H1 (cell line): ENCODE results near the gene ELOF1. TPM values are rescaled to one million over a fixed set of nuclear protein-coding genes. Genes with fewer than 3 reads are reported as not detected.

Experiments
- CTCF ChIA-PET: fragments of 300-600 bp; sonication (Branson Sonifier 250); formaldehyde crosslinking; loops from one replicate; lab custom pipeline; 2021; ENCODE audit not compliant: partially characterized antibody; lab: Charles Lee
- POLR2A ChIA-PET: fragments of 300-600 bp; sonication (Branson Sonifier 250); formaldehyde crosslinking; loops from one replicate; lab custom pipeline; 2021; ENCODE audit warnings: inconsistent platforms; ENCODE audit not compliant: partially characterized antibody; lab: Charles Lee
- DNase-seq, 2 experiments: peaks; one replicate each; pipeline versions ENCODE4 v3.0.0 to v3.0.0-alpha.2; 2010 to 2022; ENCODE audit warnings: low spot score in 2 of 2, low read depth in 1 of 2, mixed read lengths in 1 of 2
- FAIRE-seq: peaks from 2 replicates; lab custom pipeline; 2011; peaks lifted over from hg19 to GRCh38; lab: Jason Lieb, UNC
- H2AFZ ChIP-seq: 2 replicates; pipeline ENCODE4 v1.8.1; 2012; ENCODE audit warnings: low read length, inconsistent platforms
- H2AK5ac ChIP-seq: 2 replicates; pipeline ENCODE4 v1.6.1; 2013; ENCODE audit warnings: low read depth, low read length
- H2BK120ac ChIP-seq: replicated peaks from 2 replicates; pipeline ENCODE3; 2013; ENCODE audit warnings: low read depth, low read length, inconsistent platforms
- H2BK12ac ChIP-seq: 2 replicates; pipeline ENCODE4 v1.6.1; 2013; ENCODE audit warnings: low read depth, low read length
- H2BK15ac ChIP-seq: 2 replicates; pipeline ENCODE4 v1.6.1; 2013; ENCODE audit warnings: low read length
- H2BK20ac ChIP-seq: 2 replicates; pipeline ENCODE4 v1.6.1; 2013; ENCODE audit warnings: low read length
- H2BK5ac ChIP-seq: 2 replicates; pipeline ENCODE4 v1.6.1; 2013; ENCODE audit warnings: low read depth, low read length
- H3K14ac ChIP-seq: 2 replicates; pipeline ENCODE4 v1.6.1; 2013; ENCODE audit warnings: inconsistent platforms; ENCODE audit not compliant: insufficient read length
- H3K18ac ChIP-seq: 2 replicates; pipeline ENCODE4 v1.6.1; 2013; ENCODE audit warnings: low read length; ENCODE audit errors: extremely low read depth
- H3K23ac ChIP-seq: 2 replicates; pipeline ENCODE4 v1.6.1; 2013; ENCODE audit warnings: inconsistent platforms; ENCODE audit not compliant: insufficient read length
- H3K23me2 ChIP-seq: 2 replicates; pipeline ENCODE4 v1.6.1; 2013; ENCODE audit warnings: low read depth, low read length
- H3K27ac ChIP-seq: 2 replicates; pipeline ENCODE4 v1.6.1; 2011; ENCODE audit warnings: low read depth, low read length, inconsistent platforms
- H3K27me3 ChIP-seq, 4 experiments: replicated peaks in 1 of 4; 1 replicate in 1 of 4; 2 replicates in 3 of 4; pipeline versions ENCODE4 v1.6.1 to v1.8.1; 2011 to 2013; ENCODE audit warnings: low read length in 3 of 4, mild to moderate bottlenecking in 3 of 4, inconsistent platforms in 2 of 4, mixed read lengths in 2 of 4, moderate library complexity in 1 of 4; ENCODE audit not compliant: control insufficient read depth in 3 of 4, insufficient read depth in 3 of 4; ENCODE audit errors: extremely low read depth in 1 of 4
- H3K36me3 ChIP-seq, 4 experiments: 2 replicates each; pipeline versions ENCODE4 v1.6.1 to v1.8.1; 2011 to 2013; ENCODE audit warnings: mild to moderate bottlenecking in 4 of 4, low read length in 3 of 4, moderate library complexity in 2 of 4, control low read depth in 1 of 4, inconsistent platforms in 1 of 4; ENCODE audit not compliant: insufficient read depth in 4 of 4, control insufficient read depth in 2 of 4
- H3K4ac ChIP-seq: replicated peaks from 2 replicates; pipeline ENCODE3; 2013; ENCODE audit warnings: low read length, low read depth, mixed read lengths, inconsistent platforms; ENCODE audit not compliant: insufficient read length
- H3K4me1 ChIP-seq, 4 experiments: replicated peaks in 1 of 4; 1 replicate in 1 of 4; 2 replicates in 3 of 4; pipeline versions ENCODE4 v1.6.1 to v1.8.1; 2011 to 2013; ENCODE audit warnings: low read length in 3 of 4, inconsistent platforms in 2 of 4, mixed read lengths in 1 of 4; ENCODE audit not compliant: insufficient read depth in 4 of 4, control insufficient read depth in 3 of 4
- H3K4me2 ChIP-seq, 2 experiments: 2 replicates each; pipeline versions ENCODE4 v1.6.1 to v1.8.1; 2011 to 2013; ENCODE audit warnings: low read depth in 2 of 2, low read length in 2 of 2, control low read depth in 1 of 2, inconsistent platforms in 1 of 2, mild to moderate bottlenecking in 1 of 2; ENCODE audit not compliant: insufficient read depth in 1 of 2
- H3K4me3 ChIP-seq, 4 experiments: fragments of 200-600, 300-600 bp in 1 of 4; sonication (generic), shearing (Covaris generic), sonication (Bioruptor Twin) in 1 of 4; 2 replicates each; pipeline versions ENCODE4 v1.5.1 to v1.8.1; 2011 to 2016; ENCODE audit warnings: low read length in 4 of 4, low read depth in 3 of 4, control low read depth in 2 of 4, inconsistent platforms in 2 of 4, mild to moderate bottlenecking in 2 of 4, mixed read lengths in 1 of 4, moderate library complexity in 1 of 4; ENCODE audit not compliant: insufficient read depth in 2 of 4; ENCODE audit errors: extremely low read depth in 1 of 4
- H3K56ac ChIP-seq: replicated peaks from 2 replicates; pipeline ENCODE3; 2013; ENCODE audit warnings: low read depth, mild to moderate bottlenecking, mixed read lengths, low read length, inconsistent platforms; ENCODE audit not compliant: insufficient read length
- H3K79me1 ChIP-seq: 2 replicates; pipeline ENCODE4 v1.6.1; 2013; ENCODE audit warnings: low read depth, low read length, control low read depth
- H3K79me2 ChIP-seq, 2 experiments: 2 replicates each; pipeline versions ENCODE4 v1.6.1 to v1.8.1; 2012 to 2013; ENCODE audit warnings: low read length in 2 of 2, mild to moderate bottlenecking in 2 of 2, inconsistent platforms in 1 of 2; ENCODE audit not compliant: insufficient read depth in 2 of 2, control insufficient read depth in 1 of 2
- H3K9ac ChIP-seq, 4 experiments: replicated peaks in 1 of 4; 1 replicate in 1 of 4; 2 replicates in 3 of 4; pipeline versions ENCODE4 v1.6.1 to v1.8.1; 2011 to 2013; ENCODE audit warnings: low read depth in 3 of 4, low read length in 3 of 4, control low read depth in 2 of 4, mild to moderate bottlenecking in 2 of 4, moderate library complexity in 2 of 4, inconsistent platforms in 1 of 4; ENCODE audit errors: extremely low read depth in 1 of 4
- H3K9me3 ChIP-seq, 2 experiments: 2 replicates each; pipeline versions ENCODE4 v1.6.1 to v1.8.1; 2012 to 2013; ENCODE audit warnings: mild to moderate bottlenecking in 2 of 2, moderate library complexity in 2 of 2, control low read depth in 1 of 2, inconsistent platforms in 1 of 2, low read depth in 1 of 2, low read length in 1 of 2, mixed read lengths in 1 of 2; ENCODE audit not compliant: insufficient read depth in 2 of 2
- H4K20me1 ChIP-seq, 2 experiments: replicated peaks in 1 of 2; 2 replicates each; pipeline versions ENCODE3 to v1.8.1; 2011 to 2013; ENCODE audit warnings: inconsistent platforms in 2 of 2, low read length in 2 of 2, mild to moderate bottlenecking in 1 of 2; ENCODE audit not compliant: insufficient read depth in 2 of 2, control insufficient read depth in 1 of 2
- H4K5ac ChIP-seq: 2 replicates; pipeline ENCODE4 v1.6.1; 2013; ENCODE audit warnings: low read length, low read depth, mixed read lengths, inconsistent platforms; ENCODE audit not compliant: insufficient read length
- H4K8ac ChIP-seq: 2 replicates; pipeline ENCODE4 v1.8.0; 2013; ENCODE audit warnings: mild to moderate bottlenecking, moderate library complexity, low read length, inconsistent platforms; ENCODE audit not compliant: insufficient read depth; ENCODE audit errors: extremely low read depth
- H4K91ac ChIP-seq: replicated peaks from 2 replicates; pipeline ENCODE3; 2013; ENCODE audit warnings: low read length, mixed read lengths, inconsistent platforms; ENCODE audit not compliant: insufficient read length
- EGR1 ChIP-seq: IDR thresholded peaks from 2 replicates; pipeline ENCODE4 v1.6.1; 2011; ENCODE audit warnings: low read depth, low read length, borderline replicate concordance
- WGBS, 2 experiments: shearing (Covaris generic) in 1 of 2; methylation state at CpG; one replicate each; pipeline versions ENCODE4 v1.1.6 to v1.1.7; 2013 to 2015; ENCODE audit warnings: low lambda C conversion rate in 2 of 2, mixed read lengths in 2 of 2, inconsistent platforms in 1 of 2, low coverage in 1 of 2, missing lambda C conversion rate in 1 of 2; ENCODE audit not compliant: insufficient replicate concordance in 2 of 2, insufficient coverage in 1 of 2, insufficient read length in 1 of 2; ENCODE audit errors: extremely low coverage in 1 of 2, missing lambda C conversion rate in 1 of 2; 5-methylcytosine and 5-hydroxymethylcytosine counted together
- polyA plus RNA-seq, 7 experiments: library from polyadenylated mRNA; depleted of rRNA in 3 of 7; stranded (reverse) in 5 of 7; unstranded in 2 of 7; fragments of >200 nt in 5 of 7; fragments of 200-250 nt in 2 of 7; gene quantifications; 1 replicate in 5 of 7; 2 replicates in 1 of 7; 4 replicates in 1 of 7; pipeline versions ENCODE4 v1.2.1 to v1.2.3, GENCODE V29; 2011 to 2013; ENCODE audit warnings: missing spikeins in 2 of 7, mixed read lengths in 2 of 7
- total RNA-seq: library from RNA; stranded (reverse); fragmentation: NEBNext Ultra II Directional; extraction: Animal tissue kit (Norgen Biotek cat#: 25700); gene quantifications from 2 replicates; pipeline ENCODE4 v1.2.1, GENCODE V29; 2021

Gene ELOF1
- total and polyA plus RNA-seq, 2 of the 8 experiments (the other 6 are each of a cell fraction or from before 2014, with no cell fraction given) = 84.2 to 101 TPM

- no peak overlapping the region for H4K5ac ChIP-seq
- no peak overlapping the region for H3K9ac ChIP-seq
- no peak overlapping the region for H2AFZ ChIP-seq
- H3K36me3 ChIP-seq = no peaks in the 10 kb centered on the region; a peak in 1 of 8 replicates
- no peak overlapping the region for H3K56ac ChIP-seq
- H2BK20ac ChIP-seq = no peak overlapping the region
- H3K4ac ChIP-seq = no peak overlapping the region
- 92% methylated on average over 6 of the region's 6 CpGs; no CpG with 5 or more reads in 1 of the 2 experiments for WGBS, 2 experiments
- no peaks in the 10 kb centered on the region; a peak in 1 of 4 replicates for H3K79me2 ChIP-seq
- H3K18ac ChIP-seq = no peak overlapping the region
- H3K4me2 ChIP-seq = no peak overlapping the region; a peak in 1 of 4 replicates
- no peak overlapping the region for H3K14ac ChIP-seq
- H3K9me3 ChIP-seq = no peaks in the 10 kb centered on the region
- no peak for FAIRE-seq
- ChIA-PET CTCF (interaction anchor here (0.7 to 1.5 kb wide), 3 partner anchors 23 to 52 kb away, joined by 3 to 4 read pairs (median 3); partner anchors contain the start of gene ELOF1), POLR2A (interaction anchor here (0.7 to 2.8 kb wide), 5 partner anchors 9 to 32 kb away, joined by 3 to 7 read pairs (median 3); partner anchors contain the start of genes CNN1 and ELAVL3)
- H2BK120ac ChIP-seq = no peak overlapping the region
- peaks cover 4% of the 10 kb centered on the region for H3K79me1 ChIP-seq
- H4K8ac ChIP-seq = no peak overlapping the region; the same call in 1 of the 2 replicates
- no peak for TF ChIP-seq EGR1
- DNase-seq = no peak
- H3K27ac ChIP-seq = no peak overlapping the region
- H3K23ac ChIP-seq = no peak overlapping the region
- no peak overlapping the region for H2BK12ac ChIP-seq
- no peak overlapping the region for H3K4me3 ChIP-seq
- H2BK5ac ChIP-seq = no peak overlapping the region
- H3K27me3 ChIP-seq = no peaks in the 10 kb centered on the region
- H2AK5ac ChIP-seq = no peak overlapping the region
- peaks cover 2% of the 10 kb centered on the region in 2 experiments for H4K20me1 ChIP-seq
- H3K23me2 ChIP-seq = 0 out of 2 replicates have a peak, but pooled peaks cover 2% of the 10 kb centered on the region
- peaks cover 3 to 4% (median 4%) of the 10 kb centered on the region in 4 experiments; a peak in 6 of 7 replicates for H3K4me1 ChIP-seq
- no peak overlapping the region for H4K91ac ChIP-seq
- H2BK15ac ChIP-seq = no peak overlapping the region
Measured at GRCh38 chr19:11506967-11507366, 52.1 kb downstream of the ELOF1 start.
